Posterior vena cava (tissue), 2 donors: Measurements from ENCODE around the gene POU4F2. TPM values are rescaled to one million over a fixed set of nuclear protein-coding genes. Genes with fewer than 3 reads are reported as not detected.

Experiments
- DNase-seq: peaks from one replicate; pipeline ENCODE4 v3.0.0-alpha.2; 2020; ENCODE audit warnings: low spot score
- intact Hi-C, 2 donors: fragments of 100-400 bp; cut with DNase I; formaldehyde crosslinking; loops; one replicate each; pipeline versions ENCODE4 v1.14.1 to v1.14.2; 2022 to 2023
- long read RNA-seq, 2 donors: library from polyadenylated mRNA; unstranded; transcript quantifications; one replicate each; pipeline ENCODE4 v2.0.0, GENCODE V29; 2020 to 2021
- total RNA-seq, 2 donors: library from RNA; stranded (reverse); fragmentation: NEBNext Ultra II Directional; extraction: Animal tissue kit (Norgen Biotek cat#: 25700); gene quantifications; one replicate each; pipeline ENCODE4 v1.2.1, GENCODE V29; 2021
- donor health status: DM: yes; HTN: yes; CAD: no.
- donor health status: DM: yes; HTN: yes; CAD: no.

Gene POU4F2, protein sequence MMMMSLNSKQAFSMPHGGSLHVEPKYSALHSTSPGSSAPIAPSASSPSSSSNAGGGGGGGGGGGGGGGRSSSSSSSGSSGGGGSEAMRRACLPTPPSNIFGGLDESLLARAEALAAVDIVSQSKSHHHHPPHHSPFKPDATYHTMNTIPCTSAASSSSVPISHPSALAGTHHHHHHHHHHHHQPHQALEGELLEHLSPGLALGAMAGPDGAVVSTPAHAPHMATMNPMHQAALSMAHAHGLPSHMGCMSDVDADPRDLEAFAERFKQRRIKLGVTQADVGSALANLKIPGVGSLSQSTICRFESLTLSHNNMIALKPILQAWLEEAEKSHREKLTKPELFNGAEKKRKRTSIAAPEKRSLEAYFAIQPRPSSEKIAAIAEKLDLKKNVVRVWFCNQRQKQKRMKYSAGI
- not detected for total RNA-seq
- long read RNA-seq, donor 1 = 0 reads
- long read RNA-seq, donor 2 = 0 reads

DNA sequence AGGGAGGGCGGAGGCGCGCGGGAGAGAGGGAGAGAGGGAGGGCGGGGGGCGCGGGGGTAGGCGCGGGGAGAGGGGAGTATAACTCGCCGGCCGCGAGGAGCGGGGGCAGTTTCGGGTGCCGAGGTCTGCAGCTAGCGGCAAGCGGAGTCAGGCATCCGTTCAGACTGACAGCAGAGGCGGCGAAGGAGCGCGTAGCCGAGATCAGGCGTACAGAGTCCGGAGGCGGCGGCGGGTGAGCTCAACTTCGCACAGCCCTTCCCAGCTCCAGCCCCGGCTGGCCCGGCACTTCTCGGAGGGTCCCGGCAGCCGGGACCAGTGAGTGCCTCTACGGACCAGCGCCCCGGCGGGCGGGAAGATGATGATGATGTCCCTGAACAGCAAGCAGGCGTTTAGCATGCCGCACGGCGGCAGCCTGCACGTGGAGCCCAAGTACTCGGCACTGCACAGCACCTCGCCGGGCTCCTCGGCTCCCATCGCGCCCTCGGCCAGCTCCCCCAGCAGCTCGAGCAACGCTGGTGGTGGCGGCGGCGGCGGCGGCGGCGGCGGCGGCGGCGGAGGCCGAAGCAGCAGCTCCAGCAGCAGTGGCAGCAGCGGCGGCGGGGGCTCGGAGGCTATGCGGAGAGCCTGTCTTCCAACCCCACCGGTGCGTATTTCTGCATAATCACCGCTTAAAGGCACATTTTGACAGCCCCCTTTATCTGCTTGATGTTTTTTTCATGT, at the start of gene POU4F2:
POU4F2 (plus strand) TSS at position 108 of the 720 bp plus-strand sequence; CDS start at position 356, 248 bp downstream.
- intact Hi-C loops = no loop called here
- DNase-seq = peak; percentile 80

DNA sequence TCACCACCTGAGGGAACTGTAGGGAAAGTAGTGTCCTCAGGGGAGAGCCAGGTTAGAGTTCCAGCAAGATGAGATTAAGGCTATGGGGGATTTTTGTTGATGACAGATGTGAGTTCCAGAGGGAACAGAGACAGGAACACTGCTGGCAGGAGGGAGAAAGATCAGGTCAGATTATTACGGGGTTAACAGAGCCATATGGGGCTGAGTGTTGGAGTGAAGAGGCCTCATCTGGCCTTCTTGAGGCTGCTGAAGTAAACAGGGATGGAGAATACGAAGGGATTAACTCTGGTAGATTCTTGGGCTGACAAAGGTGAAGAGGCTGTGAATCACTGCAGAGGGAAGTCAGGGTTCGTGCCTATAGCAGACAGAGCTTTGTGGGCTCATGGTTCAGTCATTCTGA, 47.9 kb upstream of the POU4F2 start:
- intact Hi-C loops = no loop called here
- no peak for DNase-seq

DNA sequence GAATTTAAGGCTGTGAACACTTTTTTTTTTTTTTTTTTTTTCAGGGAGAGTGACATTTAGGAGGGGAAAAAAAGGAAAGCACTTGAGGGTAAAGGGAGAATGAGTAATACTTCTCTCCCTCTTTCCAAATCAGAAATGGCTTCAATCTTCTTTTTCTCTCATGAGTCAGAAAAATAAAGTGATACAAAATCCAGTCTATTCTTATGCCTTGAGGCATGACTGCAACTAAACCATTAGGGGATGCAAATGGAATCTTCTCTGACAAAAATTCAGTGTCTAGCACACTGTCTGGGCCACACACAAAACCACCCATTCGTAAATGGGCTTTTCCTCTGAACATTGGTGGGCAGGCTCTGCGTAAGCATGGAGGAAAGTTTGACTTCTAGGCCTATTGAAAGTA, 46.7 kb upstream of the POU4F2 start:
- intact Hi-C loops = no loop called here
- DNase-seq = no peak

DNA sequence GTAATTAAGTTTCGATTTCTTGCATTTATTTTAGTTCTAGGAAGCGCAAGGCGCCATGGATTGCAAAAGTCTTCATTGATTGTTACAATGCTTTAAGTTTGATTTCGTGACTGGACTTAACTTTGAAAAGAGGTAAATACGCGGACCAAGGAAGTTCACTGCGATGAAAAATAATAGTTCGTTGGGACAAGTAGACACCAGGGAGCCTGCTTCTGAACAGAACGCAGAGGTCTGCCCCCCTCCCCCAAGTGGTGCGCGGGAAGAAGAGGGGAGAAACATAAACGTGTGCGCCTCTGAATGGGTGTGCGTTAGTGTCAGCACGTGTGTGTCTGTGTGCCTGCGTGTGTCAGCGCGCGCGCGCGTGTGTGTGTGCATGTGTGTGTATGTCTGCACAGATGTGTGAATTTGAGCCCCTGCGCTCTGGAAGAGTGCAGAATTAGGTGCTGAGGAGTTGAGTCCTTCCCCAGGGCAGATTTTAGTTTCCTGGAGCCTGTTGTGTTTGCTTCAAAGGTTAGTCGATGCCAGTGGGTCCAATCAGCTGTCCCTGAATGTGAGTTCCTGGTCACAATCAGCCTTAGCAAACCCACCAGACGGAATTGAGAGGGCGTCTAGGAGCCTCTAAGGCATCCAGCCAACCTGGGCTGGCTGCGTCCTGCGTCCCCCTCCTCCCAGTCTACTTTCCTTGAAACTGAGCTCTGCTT, 5.8 kb upstream of the POU4F2 start:
- intact Hi-C loops = no loop called here
- no peak for DNase-seq

DNA sequence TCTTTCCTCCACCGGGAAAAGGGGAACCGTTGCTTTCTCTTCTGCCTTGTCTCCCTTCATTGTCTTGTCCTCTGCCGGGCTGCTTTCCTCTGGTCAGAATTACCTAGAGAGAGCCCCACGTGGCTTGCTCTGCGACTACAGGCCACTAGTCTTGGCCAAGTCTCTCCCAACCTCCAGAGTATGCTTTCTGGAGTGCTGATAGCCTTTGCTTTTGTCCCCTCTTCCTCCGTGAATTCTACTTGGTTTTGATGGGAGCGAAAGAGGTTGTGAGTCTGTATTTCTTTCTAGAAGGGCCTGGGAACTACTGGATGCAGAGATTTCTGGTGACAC, 5.3 kb upstream of the POU4F2 start:
- no peak for DNase-seq
- intact Hi-C loops = no loop called here

DNA sequence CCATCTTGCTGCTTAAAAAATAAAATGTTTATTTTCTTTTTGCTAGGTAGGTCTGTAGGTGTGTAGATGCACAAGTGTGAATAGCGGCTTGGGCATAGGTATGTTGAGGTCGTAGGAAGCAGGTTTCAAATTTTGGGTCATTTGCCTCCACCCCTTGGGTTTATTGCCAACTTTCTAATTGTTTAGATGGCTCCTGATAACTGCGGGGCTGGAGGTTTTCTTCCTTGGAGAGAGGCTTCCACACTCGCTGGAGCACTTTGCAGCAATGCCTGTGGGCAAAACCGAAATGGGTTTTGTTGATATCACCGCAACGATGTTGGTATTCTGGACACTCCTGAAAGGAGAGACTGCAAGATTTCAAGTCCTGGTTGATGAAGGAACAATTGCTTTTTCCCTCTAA, 3.9 kb upstream of the POU4F2 start:
- DNase-seq = no peak
- intact Hi-C loops = no loop called here

DNA sequence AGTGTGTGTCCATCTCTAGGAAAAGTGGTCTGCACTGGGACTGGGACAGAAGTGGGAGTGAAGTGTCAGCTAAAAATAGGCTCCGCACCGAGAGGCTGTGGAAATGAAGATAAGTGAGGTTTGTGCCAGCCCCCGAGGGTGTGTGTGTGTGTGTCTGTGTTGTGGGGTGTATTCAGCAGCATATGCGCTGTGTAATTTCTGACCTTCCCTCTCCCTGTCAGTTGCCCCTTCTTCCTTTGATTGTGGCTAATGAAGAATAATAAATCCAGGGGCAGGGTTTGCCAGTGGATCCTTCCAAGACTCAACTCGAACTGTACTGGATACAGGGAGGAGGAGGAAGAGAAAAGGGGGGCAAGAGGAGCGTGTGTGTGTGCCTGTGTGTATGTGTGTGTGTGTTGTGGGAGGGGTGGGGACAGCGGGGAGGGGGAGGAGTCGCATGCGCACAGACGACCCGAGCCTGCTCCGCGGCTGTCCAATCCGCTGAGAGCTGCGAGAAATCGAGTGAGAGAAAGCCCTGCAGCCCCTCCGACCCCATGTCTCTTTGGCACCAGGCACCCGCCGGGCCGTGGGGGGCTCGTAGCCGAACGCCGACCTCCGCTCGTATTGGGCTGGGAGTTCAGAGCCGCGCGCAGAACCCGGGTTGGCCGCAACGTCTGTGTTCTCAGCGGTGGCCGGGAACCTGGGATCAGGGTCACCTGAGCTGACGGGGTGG, 916 bp upstream of the POU4F2 start:
- intact Hi-C loops = no loop called here
- DNase-seq = peak; percentile 80

DNA sequence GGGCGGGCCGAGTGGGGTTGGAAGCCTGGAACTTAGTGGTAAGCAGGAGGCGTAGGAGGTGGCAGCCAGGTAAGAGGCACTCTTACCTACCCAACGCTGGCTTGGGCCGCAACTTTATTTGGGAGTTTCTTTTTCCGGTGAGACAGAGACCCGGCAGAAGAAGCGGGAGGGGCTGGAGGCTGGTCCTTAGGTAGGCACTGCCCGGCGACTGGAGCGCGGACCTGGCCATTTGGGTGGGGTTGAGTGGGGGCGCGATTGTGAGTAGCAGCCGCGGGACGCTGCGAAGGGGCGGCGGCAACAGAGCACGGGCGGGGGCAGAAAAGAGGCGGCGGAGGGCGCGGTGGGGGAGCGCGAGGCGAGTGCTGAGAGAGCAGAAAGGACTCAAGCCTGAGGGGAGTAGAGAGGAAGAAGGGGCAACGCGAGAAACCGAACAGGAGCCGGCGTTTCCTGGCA, 334 bp upstream of the POU4F2 start:
- no peak for DNase-seq
- intact Hi-C loops = no loop called here

DNA sequence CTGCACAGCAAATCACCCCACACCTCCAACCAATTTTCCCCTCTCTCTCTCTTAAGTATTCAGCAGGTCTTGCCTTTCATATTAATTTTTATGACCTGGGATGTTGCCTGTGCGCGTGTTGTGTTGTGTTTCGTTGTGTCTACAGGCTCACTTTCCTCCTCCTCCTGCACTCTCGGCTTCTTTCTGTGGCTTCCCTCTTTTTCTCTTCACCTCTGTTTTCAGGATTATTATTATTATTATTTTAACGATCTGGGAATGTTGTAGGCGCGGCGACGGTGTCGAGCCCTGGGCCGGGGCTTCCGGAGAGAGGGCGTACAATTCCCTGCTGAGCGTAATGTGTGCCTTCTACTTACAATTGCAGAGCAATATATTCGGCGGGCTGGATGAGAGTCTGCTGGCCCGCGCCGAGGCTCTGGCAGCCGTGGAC, 826 bp downstream of the POU4F2 start:
- no peak for DNase-seq
- intact Hi-C loops = no loop called here

DNA sequence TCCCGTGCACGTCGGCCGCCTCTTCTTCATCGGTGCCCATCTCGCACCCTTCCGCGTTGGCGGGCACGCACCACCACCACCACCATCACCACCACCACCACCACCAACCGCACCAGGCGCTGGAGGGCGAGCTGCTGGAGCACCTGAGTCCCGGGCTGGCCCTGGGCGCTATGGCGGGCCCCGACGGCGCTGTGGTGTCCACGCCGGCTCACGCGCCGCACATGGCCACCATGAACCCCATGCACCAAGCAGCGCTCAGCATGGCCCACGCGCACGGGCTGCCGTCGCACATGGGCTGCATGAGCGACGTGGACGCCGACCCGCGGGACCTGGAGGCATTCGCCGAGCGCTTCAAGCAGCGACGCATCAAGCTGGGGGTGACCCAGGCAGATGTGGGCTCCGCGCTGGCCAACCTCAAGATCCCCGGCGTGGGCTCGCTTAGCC, 1.4 kb downstream of the POU4F2 start:
- DNase-seq = no peak
- intact Hi-C loops = no loop called here

DNA sequence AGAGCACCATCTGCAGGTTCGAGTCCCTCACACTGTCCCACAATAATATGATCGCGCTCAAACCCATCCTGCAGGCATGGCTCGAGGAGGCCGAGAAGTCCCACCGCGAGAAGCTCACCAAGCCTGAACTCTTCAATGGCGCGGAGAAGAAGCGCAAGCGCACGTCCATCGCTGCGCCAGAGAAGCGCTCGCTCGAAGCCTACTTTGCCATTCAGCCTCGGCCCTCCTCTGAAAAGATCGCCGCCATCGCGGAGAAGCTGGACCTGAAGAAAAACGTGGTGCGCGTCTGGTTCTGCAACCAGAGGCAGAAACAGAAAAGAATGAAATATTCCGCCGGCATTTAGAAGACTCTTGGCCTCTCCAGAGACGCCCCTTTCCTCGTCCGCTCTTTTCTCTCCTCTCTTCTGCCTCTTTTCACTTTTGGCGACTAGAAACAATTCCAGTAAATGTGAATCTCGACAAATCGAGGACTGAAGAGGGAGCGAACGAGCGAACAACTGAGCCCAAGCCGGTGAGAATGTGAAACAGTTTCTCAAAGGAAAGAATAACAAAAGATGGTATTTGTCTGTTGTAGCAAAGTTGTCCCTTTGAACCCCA, 1.9 kb downstream of the POU4F2 start:
- intact Hi-C loops = no loop called here
- no peak for DNase-seq

DNA sequence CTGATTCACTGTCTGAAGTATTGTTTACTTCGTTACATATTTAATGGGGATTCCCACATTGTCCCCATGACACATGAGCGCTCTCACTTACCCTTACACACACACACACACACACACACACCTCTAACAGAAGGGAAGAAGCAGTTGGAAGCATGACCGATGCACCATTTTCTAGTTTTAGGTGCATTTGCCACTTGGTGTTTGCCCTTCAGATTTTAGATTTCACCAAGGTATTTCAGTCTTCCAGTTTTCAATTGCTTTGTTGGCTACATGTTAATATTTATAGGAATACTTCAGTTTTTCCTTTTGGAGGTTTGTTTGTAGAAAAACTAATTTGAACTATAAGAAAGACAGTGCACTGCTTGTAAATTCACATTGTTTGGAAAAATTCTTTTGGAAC, 3.1 kb downstream of the POU4F2 start:
- no peak for DNase-seq
- intact Hi-C loops = no loop called here

DNA sequence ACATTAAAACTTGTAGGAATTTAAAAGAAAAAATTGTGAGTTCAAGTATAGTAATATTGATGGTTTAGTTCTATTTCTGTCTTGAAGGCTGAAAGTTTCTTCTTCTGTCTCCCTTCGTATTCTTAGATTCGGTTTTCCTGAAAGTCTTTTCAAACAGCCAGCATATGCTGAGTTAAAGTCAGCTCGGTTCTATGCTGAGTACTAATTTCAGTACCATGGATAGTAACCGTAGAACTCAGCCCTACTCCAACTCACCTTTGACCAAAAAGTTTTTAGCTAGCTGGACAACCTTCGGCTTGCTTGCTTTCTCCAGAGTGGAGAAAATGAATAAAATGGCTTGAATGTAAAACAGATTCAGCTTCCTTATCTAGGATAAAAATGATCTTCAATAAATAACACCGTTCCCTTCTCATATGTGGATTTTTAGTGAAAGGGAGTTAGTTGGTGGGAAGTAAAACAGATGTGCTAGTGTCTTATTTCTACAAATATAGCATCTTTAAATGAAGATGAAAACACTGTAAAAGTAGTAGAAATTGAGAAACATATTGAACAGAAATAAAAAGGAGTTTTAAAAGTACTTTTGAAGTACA, 5.2 kb downstream of the POU4F2 start:
- intact Hi-C loops = no loop called here
- DNase-seq = no peak

DNA sequence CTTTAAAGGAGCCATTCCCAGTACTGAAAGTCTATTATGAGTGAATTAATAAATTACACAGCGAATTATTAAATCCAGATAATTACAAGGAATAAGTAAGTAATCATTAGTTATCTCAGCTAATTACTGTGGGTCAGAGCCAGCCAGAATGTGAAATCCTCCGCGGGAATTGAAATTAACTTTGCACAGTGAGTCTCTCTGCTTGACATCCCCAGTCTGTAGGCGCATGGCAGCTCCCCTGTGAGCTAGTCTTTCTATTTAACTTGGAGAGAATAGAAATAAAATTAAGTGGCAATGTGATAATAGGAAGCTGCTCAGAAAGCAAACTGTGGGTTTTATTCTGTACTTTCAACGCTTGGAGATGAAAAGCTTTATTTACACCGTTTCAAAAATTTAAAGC, 7.2 kb downstream of the POU4F2 start:
- DNase-seq = no peak
- intact Hi-C loops = no loop called here

DNA sequence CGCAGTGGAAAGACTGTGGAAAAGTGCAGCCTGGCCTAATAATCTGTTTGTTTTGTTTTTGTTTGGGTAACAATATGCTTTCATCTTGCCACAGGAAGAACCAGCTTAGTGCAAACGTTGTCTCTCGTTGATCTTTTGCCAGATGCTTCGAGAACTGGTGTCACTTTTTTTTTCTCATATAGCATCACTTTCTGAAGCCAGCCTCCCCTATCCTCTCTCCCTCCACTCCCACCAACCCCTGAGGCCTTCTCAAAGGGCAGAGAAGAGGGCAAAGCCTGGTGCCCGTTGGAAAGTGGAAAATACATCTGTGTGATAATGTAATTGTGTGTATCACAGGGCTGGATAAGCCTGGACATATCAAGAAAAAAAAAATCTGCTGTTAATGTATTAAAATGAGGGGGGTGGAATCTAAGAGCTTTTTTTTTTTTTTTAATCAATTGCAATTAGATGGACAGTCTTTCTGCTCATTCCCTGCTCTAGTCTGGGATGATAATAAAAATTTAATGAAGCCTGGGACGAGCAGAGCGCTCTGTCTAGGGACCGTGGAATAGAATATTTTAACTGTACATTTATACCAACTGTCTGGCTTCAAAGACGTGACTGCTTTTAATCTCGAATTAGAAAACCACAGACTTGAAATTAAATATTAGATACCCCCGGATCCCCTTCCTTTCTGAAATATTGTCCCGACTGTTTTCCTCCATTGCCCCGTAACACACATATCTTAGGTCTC, 8.1 kb downstream of the POU4F2 start:
- intact Hi-C loops = no loop called here
- no peak for DNase-seq

DNA sequence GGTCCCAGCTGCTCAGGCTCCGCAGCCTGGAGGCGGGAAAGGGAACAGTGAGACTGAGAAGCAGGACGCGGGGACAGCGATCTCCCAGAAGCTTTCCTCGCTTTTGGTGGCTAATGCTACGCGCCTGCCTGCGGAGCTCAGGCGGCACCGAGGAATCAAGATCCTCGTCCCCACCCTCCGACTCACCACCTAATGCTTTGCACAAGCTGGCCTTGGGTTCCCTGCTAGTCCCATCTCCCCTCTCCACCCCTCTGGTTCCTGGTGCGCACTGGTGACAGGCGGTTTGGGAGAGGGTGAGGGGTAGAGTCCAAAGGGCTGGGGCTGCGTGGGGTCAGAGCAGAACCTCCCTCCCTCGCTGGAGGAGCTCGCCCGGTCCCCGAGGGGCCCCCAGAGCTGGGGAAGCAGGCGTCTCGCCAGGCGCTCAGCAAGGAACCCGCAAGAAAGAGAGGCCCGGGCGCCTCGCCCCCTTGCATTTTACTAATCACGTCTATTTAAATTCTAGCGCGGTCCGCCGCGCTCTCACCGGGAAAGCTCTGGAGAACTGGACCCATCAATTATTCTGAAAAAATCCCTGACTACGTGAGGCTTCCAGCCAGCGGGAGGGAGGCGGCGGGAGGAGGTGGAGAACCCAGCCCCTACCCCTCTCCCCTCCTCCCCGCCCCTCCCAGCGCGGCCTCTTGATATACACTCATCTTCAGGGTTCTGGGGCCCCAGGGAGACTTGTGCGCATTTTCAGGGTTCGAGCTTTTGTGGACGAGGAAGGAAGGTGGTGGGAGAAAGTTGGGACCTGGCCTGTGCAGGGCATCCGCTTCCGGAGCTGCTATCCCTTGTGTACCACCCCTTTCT, 9.1 kb downstream of the POU4F2 start:
- intact Hi-C loops = no loop called here
- no peak for DNase-seq

DNA sequence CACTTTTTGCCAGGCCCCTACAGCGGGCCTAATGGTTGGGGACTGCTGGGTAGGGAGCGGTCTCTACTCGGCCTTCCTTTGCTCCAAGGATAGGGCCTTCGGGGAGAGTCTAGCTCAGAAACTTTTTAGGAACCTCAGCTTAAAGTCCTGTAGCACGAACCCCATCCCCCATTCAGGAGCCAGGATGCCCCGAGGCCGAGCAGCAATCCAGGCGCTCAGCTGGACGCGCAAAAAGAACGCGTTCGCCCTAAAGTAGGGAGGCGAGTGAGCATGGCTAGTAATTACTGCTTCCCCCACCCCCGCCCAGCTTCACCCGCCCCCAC, 9.7 kb downstream of the POU4F2 start:
- intact Hi-C loops = no loop called here

More for the DNA sequence above, 9.7 kb downstream of the POU4F2 start:
- no peak for DNase-seq
